Hepatocyte (in vitro differentiated cells): Measurements from ENCODE around the gene WTAP.

ENCODE experiments used
- CTCF ChIP-seq: fragments of 200-600 bp; sonication (generic); IDR thresholded peaks from 2 replicates; pipeline ENCODE4 v1.5.1; 2016; ENCODE audit warnings: antibody characterized with exemption, mild to moderate bottlenecking; ENCODE audit not compliant: poor library complexity
- EZH2 ChIP-seq: fragments of 200-600 bp; sonication (generic); IDR thresholded peaks from 2 replicates; pipeline ENCODE4 v1.6.1; 2016; ENCODE audit warnings: antibody characterized with exemption, mild to moderate bottlenecking, borderline replicate concordance

- no peak for TF ChIP-seq CTCF
- no peak for TF ChIP-seq EZH2
Observed at GRCh38 chr6:159677506-159678165, 49.7 kb upstream of the WTAP start.
